ENCODE data around the gene SAFB2.

DNA sequence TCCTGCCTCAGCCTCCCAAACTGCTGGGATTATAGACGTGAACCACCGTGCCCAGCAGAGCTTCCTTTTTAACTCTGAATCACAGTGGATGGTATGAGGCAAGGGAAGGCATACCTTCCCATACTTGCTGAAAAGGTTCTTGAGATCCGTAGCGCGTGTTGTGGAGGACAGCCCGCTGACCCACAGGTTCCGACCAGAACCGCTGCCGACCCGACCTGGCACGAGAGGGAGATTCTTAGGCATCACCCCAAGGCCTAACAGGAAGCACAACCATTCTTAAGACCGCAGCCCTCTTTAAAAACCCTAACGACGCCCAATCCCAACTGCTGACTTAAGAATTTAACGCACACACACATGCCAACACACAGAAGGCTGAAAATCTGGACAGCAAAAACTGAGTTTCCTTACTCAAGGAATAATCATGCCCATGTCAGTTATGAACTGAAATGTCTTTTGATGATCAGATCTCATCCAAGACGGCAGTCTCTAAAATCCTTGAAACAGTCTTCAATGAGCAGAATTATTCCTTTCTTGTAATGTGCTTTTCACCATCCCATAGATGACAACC lies 12.6 kb downstream of the SAFB2 start:
- TF ChIP-seq, protein P1, sequence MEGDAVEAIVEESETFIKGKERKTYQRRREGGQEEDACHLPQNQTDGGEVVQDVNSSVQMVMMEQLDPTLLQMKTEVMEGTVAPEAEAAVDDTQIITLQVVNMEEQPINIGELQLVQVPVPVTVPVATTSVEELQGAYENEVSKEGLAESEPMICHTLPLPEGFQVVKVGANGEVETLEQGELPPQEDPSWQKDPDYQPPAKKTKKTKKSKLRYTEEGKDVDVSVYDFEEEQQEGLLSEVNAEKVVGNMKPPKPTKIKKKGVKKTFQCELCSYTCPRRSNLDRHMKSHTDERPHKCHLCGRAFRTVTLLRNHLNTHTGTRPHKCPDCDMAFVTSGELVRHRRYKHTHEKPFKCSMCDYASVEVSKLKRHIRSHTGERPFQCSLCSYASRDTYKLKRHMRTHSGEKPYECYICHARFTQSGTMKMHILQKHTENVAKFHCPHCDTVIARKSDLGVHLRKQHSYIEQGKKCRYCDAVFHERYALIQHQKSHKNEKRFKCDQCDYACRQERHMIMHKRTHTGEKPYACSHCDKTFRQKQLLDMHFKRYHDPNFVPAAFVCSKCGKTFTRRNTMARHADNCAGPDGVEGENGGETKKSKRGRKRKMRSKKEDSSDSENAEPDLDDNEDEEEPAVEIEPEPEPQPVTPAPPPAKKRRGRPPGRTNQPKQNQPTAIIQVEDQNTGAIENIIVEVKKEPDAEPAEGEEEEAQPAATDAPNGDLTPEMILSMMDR (conservative IDR thresholded peaks at IDR 0.05 in 1 of 2, IDR thresholded peaks at IDR 0.05 in 1 of 2; ENCODE audit: extremely low read depth in 1 of 2, insufficient read depth in 1 of 2, low read depth in 1 of 2, low read length in 2 of 2): no peak
- no peak for TF ChIP-seq EZH2 (IDR thresholded peaks at IDR 0.05; ENCODE audit: borderline replicate concordance, low read length)

Measured in mammary epithelial cell (primary cell).